ENCODE measurements around the gene SYNDIG1. TPM values are rescaled to one million over a fixed set of nuclear protein-coding genes. Genes with fewer than 3 reads are reported as not detected.

SYNDIG1 gene
- total and polyA plus RNA-seq, 9 of the 15 experiments (the other 6 are each of a cell fraction or from before 2014, with no cell fraction given), result not detected

- Histone ChIP-seq H4K20me1 (replicated peaks; ENCODE audit: control insufficient read depth, insufficient read depth, low read length) (no peaks in the 10 kb centered on the region), H3K4me1 (replicated peaks in 1 of 2; ENCODE audit: control insufficient read depth in 2 of 2, insufficient read depth in 2 of 2, low read length in 2 of 2) (no peaks in the 10 kb centered on the region), H3K4me3 (no peak overlapping the region), H3K79me2 (ENCODE audit: control insufficient read depth, insufficient read depth, low read length) (no peaks in the 10 kb centered on the region), H3K4me2 (ENCODE audit: insufficient read depth, low read length) (no peak overlapping the region), H3K9me1 (ENCODE audit: control insufficient read depth, insufficient read depth, low read length) (no peaks in the 10 kb centered on the region), H3K27ac (ENCODE audit: extremely low read depth, low read depth, low read length) (no peak overlapping the region), H2AFZ (ENCODE audit: low read depth, low read length) (no peak overlapping the region), H3K9me3 (replicated peaks; ENCODE audit: control insufficient read depth, insufficient read depth, low read depth, low read length) (no peaks in the 10 kb centered on the region), H3K36me3 (ENCODE audit: control insufficient read depth, insufficient read depth, low read length) (no peaks in the 10 kb centered on the region), H3K27me3 (ENCODE audit: control insufficient read depth in 2 of 2, insufficient read depth in 2 of 2, low read length in 2 of 2) (no peaks in the 10 kb centered on the region), H3K9ac (ENCODE audit: insufficient read depth in 1 of 2, low read depth in 2 of 2, low read length in 2 of 2) (no peak overlapping the region)
- 0% methylated on average over 7 of the region's 7 CpGs for WGBS (ENCODE audit: insufficient coverage, low coverage, missing lambda C conversion rate)
- FAIRE-seq (no peak), DNase-seq (ENCODE audit: extremely low read depth in 1 of 4, low spot score in 3 of 4) (no peak), ATAC-seq (no peak)
- ChIA-PET CTCF (ENCODE audit: low intra/inter-chr PET ratio) (no interaction called here), POLR2A (no interaction called here)
- in situ Hi-C loops (cut with MboI) (no loop called here), intact Hi-C loops (cut with micrococcal nuclease) (no loop called here)
- TF ChIP-seq ZBTB17 (CRISPR knock-in tag; IDR thresholded peaks at IDR 0.05) (no peak), TEAD2 (tag; IDR thresholded peaks at IDR 0.05) (no peak), PTTG1 (tag; IDR thresholded peaks at IDR 0.05; ENCODE audit: low read depth) (no peak), ZNF644 (tag; IDR thresholded peaks at IDR 0.05; ENCODE audit: low read depth) (no peak), TFAM (CRISPR knock-in tag; conservative IDR thresholded peaks at IDR 0.05) (no peak), ZBTB1 (CRISPR knock-in tag; IDR thresholded peaks at IDR 0.05; ENCODE audit: borderline replicate concordance, low read depth) (no peak), CAMTA2 (CRISPR knock-in tag; conservative IDR thresholded peaks at IDR 0.05) (no peak), POLR3G (IDR thresholded peaks at IDR 0.05; ENCODE audit: extremely low read depth, insufficient read length, insufficient replicate concordance) (no peak), NR4A1 (CRISPR knock-in tag; IDR thresholded peaks at IDR 0.05) (no peak), NR4A1 (tag; IDR thresholded peaks at IDR 0.05) (no peak), ZNF449 (CRISPR knock-in tag; IDR thresholded peaks at IDR 0.05) (no peak), DIDO1 (tag; IDR thresholded peaks at IDR 0.05; ENCODE audit: low read depth) (no peak), HNRNPUL1 (IDR thresholded peaks at IDR 0.05; ENCODE audit: low read length) (no peak), CBX5 (IDR thresholded peaks at IDR 0.05; ENCODE audit: borderline replicate concordance, low read depth) (no peak), POLR2H (tag; IDR thresholded peaks at IDR 0.05; ENCODE audit: low read depth) (no peak), RFX5 (IDR thresholded peaks at IDR 0.05; ENCODE audit: low read depth, low read length) (no peak), FOXA1 (IDR thresholded peaks at IDR 0.05; ENCODE audit: borderline replicate concordance) (no peak), CBX8 (IDR thresholded peaks at IDR 0.05; ENCODE audit: borderline replicate concordance, extremely low read depth, low read depth, low read length, poor library complexity, severe bottlenecking) (no peak), HDGF (IDR thresholded peaks at IDR 0.05) (no peak)
- BruUV-seq (replicated peaks), result no TSS peak
These were observed 9.2 kb downstream of the SYNDIG1 start for GRCh38 chr20:24478584-24478983.
